ENCODE results near the gene FAAH.

FAAH gene

DNA sequence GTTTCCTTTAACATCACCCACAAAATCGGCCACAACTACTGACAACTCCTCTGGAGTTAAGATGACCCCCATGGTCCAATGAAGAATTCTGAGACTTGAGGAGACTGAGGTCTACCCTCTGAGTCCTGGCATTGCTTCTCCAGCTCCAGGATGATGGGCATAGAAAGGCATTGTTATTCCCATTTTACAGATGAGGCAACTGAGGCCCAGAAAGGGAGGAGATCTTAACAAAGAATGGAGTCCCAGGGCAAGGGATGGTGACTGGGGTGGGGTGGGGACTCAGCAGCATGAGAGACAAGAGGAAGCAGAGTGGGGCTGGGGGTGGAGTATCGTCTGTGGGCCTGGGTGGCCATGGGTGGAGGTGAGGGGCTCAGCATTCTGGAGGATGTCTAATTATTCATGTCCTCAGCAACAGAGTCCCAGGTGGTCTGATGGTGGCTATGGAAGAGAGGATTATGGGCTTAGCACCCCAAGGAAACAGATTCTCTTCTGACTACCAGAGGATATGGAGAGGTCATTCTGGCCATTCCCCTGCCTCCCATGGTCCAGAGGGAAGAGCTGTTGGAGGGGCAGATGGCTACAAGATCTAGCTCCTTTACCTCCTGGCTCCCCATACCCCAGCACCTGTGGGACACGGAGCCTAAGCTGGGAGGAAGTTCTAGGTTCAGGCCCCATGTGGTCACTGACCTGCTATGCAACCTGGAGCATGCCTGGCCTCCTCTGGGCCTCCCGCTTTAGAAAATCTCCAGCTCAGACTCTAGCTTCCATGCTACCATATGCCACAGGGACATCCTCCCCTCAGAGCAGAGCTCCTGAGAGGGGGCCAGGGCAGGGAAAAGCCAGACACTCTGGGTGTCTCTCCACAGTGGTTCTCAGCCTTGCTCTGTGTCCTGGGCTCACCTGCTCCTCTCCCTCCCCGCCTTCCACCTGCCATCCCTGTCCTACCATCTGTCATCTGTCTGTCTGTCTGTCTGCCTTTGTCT is 58.1 kb downstream of the FAAH start:
- no peak for DNase-seq (ENCODE audit: low read depth)

DNA sequence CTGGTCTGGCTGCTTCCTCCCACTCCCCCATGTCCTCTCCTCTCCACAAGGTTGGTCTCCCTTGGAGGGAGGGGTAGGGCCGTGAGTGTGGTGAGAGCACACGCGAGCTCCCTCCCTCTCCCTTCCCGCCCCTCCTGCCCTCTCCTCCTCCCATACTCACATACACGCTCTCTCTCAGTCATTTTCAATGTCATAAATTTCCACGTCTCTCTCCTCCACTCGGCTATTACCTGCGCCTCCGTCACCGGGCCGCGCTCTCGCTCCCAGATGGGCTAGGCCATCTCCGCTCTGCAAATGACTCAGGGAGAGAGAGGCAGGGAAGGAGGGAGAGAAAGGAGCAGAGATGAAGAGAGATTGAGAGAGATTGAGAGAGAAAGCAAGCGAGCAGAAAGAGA is 58.8 kb downstream of the FAAH start:
- no peak for DNase-seq (ENCODE audit: low read depth)

DNA sequence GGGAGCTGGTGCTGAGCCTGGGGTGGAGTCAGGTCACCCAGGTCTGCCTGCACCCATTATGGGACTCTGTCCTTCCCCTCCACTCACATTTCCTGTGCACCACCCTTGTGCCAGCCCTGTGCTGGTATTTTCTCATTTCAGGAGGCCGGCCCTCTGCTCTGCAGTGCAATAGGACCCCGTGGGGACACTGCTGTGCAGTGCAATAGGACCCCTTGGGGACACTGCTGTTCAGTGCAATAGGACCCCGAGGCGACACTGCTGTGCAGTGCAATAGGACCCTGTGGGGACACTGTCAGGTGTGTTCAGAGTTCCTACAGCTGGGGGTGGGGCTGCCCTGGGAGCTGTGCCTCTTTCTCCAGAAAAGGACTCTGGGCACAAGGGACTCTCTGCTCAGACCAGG is 59.3 kb downstream of the FAAH start:
- no peak for DNase-seq (ENCODE audit: low read depth)

DNA sequence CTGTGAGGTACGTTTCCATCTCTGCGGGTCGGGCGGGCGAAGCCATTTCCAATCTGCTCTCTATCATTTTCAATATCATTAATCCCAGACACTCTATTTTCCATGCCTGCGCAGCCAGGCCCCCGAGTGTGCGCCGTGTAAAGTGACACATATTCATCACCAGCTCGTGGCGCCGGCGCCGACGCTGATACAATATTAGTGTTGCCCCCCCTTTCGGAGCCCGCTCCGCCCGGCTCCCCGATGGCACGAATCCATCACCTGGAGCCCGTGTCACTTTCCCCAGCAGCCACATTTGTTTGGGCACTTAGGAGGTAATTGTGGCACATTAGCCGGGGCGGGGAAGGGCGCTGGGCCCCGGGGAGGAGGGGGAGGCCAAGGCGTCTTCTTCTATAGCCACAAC is 61.8 kb downstream of the FAAH start:
- DNase-seq (ENCODE audit: low read depth) = no peak

DNA sequence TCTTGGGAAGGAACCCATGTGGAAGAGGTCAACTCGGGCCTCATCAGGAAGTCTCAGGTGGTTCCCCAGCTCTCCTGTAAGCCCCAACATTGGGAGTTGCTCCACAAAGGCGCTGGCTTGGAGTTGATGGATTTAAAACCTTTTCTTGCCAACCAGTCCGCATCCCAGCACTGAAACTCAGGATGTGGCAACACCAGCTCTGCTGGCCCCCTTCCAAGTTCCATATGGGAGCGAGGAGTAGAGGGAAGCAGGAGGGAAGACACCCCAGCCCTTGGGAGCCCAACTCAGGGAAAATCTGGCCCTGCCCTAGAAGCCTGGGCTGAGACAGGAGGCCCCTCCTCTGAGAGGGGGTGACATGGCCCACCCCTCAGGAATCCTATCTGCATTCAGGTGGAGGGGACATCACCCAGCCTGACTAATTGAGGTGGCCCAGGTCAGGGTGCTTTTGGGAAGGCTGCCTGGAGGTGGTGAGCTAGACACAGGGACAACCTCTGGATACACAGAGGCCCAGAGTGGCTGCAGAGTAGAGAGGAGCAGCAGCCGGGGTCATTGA is 62.4 kb downstream of the FAAH start:
- DNase-seq (ENCODE audit: low read depth) = no peak

DNA sequence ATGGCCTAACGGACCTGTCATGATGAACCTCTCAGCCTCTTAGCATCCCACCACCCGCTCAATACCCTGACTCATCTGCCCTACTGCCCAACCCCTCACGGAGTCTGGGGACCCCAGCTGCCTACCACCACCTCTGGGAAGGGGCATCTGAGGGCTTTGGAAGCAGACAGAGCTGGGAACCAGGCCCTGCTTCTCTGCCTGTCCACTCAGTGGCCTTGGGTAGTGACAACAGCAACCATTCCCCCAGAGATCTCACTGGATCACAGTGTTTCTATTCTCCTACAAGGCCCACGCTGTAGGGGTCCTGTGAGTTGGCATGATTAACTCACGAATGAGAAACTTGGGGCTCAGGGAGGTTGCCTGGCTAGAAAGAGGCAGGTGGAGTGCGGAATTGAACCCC is 63.1 kb downstream of the FAAH start:
- DNase-seq (ENCODE audit: low read depth) = no peak

DNA sequence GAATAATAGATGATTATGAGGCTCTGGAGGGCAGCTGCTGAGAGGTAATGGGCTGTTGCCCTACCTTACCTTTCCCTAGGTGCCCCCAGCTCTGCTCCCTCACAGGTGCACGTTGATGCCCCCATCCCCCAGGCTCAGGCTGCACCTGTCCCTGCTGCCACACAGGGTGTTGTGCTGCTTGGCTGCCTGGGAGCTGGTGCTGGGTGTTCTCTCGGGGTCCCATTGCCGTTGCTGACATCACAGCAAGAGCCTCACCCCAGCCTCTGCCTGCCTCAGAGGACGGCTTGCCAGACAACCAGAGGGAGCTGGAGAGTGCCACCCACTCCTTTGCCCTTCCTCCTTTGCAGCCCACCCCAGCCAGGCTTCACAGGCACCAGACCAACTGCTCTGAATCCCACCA is 64.1 kb downstream of the FAAH start:
- no peak for DNase-seq (ENCODE audit: low read depth)

DNA sequence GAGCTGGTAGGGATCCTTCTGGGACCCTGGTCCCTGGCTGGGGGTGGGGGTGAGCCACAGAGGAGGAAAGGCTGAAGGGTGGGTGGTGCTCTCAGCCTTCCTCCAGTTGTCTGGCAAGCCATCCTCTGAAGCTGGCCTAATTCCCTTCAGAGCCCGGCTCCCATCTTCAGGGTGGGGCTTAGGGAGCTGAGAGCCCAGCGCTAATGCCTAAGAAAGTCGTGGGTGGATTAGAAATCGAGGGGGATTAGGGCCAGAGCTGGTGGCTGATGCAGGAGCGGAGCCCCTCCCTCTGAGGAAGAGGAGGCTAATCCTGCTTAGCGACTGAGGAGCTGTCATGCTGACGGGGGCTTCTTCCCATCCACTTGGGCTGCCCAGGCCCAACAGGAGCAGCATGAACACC is 64.7 kb downstream of the FAAH start:
- DNase-seq (ENCODE audit: low read depth) = no peak

DNA sequence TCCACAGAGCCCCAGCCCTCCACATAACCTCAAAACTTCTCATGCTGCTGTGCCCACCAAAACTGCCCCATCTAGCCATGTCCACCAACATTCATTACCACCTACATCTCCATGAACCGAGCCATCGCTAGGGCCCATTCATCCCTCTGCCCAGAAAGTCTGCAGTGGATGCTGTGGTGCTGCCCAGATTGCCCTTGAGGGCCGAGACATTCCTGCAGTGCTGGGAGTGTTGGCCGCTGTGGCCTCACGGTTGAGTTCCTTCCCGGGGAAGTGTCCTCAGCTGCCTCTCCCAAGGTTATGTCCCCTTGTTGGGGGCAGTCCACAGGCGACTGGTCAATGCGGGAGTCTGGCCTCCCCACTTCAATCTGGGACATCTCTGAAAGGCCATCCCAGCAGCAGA is 65.2 kb downstream of the FAAH start:
- no peak for DNase-seq (ENCODE audit: low read depth)

DNA sequence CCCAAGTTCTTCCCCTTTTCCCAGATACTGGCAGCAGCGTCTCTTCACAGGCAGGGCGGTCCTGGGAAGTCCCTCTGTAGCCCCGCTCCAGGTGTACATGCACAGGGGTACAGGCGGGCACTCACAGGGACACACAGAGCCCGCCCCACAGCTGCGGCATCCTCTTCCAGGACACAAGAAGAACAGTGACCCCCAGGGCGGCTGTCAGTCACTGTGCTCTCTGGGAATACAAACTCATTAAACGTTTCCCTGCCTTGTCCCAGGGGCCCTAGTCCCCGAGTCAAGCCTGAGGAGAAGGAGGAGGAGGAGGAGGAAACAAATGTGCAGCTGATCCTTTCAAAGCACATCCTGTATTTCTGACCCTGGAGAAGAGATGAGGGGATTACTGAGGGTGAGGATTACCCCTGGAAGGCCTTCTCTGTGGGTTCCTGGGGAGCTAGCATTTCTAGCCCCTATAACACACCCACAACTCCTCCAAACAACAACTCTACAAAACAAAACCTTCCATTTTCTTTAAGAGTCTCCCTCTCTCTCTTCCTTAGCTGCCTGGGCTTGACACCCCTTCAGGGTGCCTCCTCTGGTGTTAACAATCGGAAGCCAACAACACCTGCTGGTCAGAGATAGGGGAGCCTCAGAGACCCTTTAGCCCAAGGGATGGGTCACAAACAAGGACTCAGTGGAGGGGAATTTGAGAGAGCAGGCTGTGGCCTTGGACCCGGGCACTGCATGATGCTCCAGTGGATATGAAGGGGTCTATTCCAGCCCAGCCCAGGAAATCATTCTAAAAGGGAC is 67.1 kb downstream of the FAAH start:
- DNase-seq (ENCODE audit: low read depth) = no peak

DNA sequence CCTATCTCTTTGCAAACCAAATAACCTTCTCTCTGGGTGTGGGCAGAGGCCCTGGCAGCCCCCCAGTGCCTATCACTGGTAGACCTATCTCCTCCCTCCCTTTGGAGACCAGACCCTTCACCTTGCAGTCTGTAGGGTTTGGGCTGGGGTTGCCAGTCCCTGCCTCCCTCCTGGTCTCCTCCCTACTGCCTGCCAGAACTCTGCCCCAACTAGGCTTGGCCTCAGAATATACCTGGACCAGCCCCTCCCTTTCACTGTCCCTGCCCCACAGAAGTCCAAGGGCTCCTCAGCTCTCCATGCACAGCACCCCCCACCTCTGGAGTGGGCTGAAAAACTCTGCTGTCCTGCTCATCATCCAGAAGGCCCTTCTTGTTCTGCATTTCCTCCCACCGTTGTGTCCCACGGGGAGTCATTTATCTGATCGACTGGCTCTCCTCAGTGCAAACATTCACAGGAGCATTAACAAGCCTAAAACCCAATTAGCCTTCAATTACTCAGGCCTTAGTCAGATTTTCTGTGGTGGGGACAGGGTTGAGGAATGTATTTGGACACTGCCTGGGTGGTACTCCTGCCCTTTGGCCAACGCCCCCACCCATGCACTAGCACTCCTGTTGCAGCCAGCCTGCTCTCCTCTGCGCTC is 67.8 kb downstream of the FAAH start:
- no peak for DNase-seq (ENCODE audit: low read depth)

Data from activated T-cell treated with anti-CD3 and anti-CD28 coated beads for 1 hour (primary cell).